ENCODE data around the gene CHERP.
A peak's percentile ranks its signal among the peaks of the same experiment; 100 is the strongest.

CHERP gene

GRCh38 chr19:16527971-16528521 lies 14.2 kb downstream of the CHERP start:
- TF ChIP-seq LEF1 (IDR thresholded peaks at IDR 0.05; ENCODE audit: borderline replicate concordance) (no peak), ELF4 (IDR thresholded peaks at IDR 0.05) (no peak), PKNOX1 (IDR thresholded peaks at IDR 0.05) (peak; percentile 76)
- POLR2A ChIA-PET, result no interaction called here
- CTCF ChIA-PET, result interaction anchor here (0.6 to 1.2 kb wide), 2 partner anchors 13 to 86 kb away, joined by 3 to 4 read pairs; no protein-coding TSS in a partner anchor
- DNase-seq (ENCODE audit: extremely low spot score), result peak; percentile 69

- ChIA-PET CTCF (interaction anchor here (0.6 to 1.2 kb wide), 2 partner anchors 12 to 86 kb away, joined by 3 to 4 read pairs; no protein-coding TSS in a partner anchor), POLR2A (no interaction called here)
- TF ChIP-seq ARNT (IDR thresholded peaks at IDR 0.05) (no peak), SUZ12 (IDR thresholded peaks at IDR 0.05) (no peak), TARDBP (IDR thresholded peaks at IDR 0.05) (no peak), LEF1 (IDR thresholded peaks at IDR 0.05; ENCODE audit: borderline replicate concordance) (no peak), FOXK2 (IDR thresholded peaks at IDR 0.05) (no peak), ZNF384 (IDR thresholded peaks at IDR 0.05) (no peak), FOXM1 (IDR thresholded peaks at IDR 0.05; ENCODE audit: borderline replicate concordance) (no peak), SP1 (IDR thresholded peaks at IDR 0.05) (no peak), BHLHE40 (IDR thresholded peaks at IDR 0.05; ENCODE audit: borderline replicate concordance) (no peak), CTBP1 (IDR thresholded peaks at IDR 0.05; ENCODE audit: borderline replicate concordance) (no peak), PKNOX1 (IDR thresholded peaks at IDR 0.05) (no peak), FOXA1 (IDR thresholded peaks at IDR 0.05) (no peak), HDGF (IDR thresholded peaks at IDR 0.05; ENCODE audit: borderline replicate concordance) (no peak), NFRKB (IDR thresholded peaks at IDR 0.05) (no peak), L3MBTL2 (conservative IDR thresholded peaks at IDR 0.05) (no peak), ELF4 (IDR thresholded peaks at IDR 0.05) (no peak)
- no peak for DNase-seq (ENCODE audit: extremely low spot score)
Observed at GRCh38 chr19:16527334-16527935, 14.8 kb downstream of the CHERP start.

- TF ChIP-seq L3MBTL2 (conservative IDR thresholded peaks at IDR 0.05), result no peak
- TF ChIP-seq FOXM1 (IDR thresholded peaks at IDR 0.05; ENCODE audit: borderline replicate concordance), result no peak
- no peak for TF ChIP-seq LEF1 (IDR thresholded peaks at IDR 0.05; ENCODE audit: borderline replicate concordance)
- no peak for TF ChIP-seq FOXA1 (IDR thresholded peaks at IDR 0.05)
- no peak for TF ChIP-seq PKNOX1 (IDR thresholded peaks at IDR 0.05)
- no peak for TF ChIP-seq SP1 (IDR thresholded peaks at IDR 0.05)
- no peak for TF ChIP-seq FOXK2 (IDR thresholded peaks at IDR 0.05)
- no peak for TF ChIP-seq CTBP1 (IDR thresholded peaks at IDR 0.05; ENCODE audit: borderline replicate concordance)
- no peak for TF ChIP-seq ZNF384 (IDR thresholded peaks at IDR 0.05)
- TF ChIP-seq ELF4 (IDR thresholded peaks at IDR 0.05), result no peak
- no peak for TF ChIP-seq SUZ12 (IDR thresholded peaks at IDR 0.05)
- ChIA-PET CTCF (no interaction called here), POLR2A (interaction anchor here (0.6 kb wide), 1 partner anchor 303 kb away, joined by 3 read pairs; the partner anchor contains the start of gene SIN3B)
Observed at GRCh38 chr19:16525751-16526481, 16.3 kb downstream of the CHERP start.

GRCh38 chr19:16524991-16525734 lies 17.1 kb downstream of the CHERP start:
- CTCF ChIA-PET, result interaction anchor here (0.6 kb wide), 1 partner anchor 31 kb away, joined by 3 read pairs; no protein-coding TSS in a partner anchor
- POLR2A ChIA-PET, result no interaction called here
- DNase-seq (ENCODE audit: extremely low spot score), result no peak
- TF ChIP-seq NFRKB (IDR thresholded peaks at IDR 0.05) (no peak), CTBP1 (IDR thresholded peaks at IDR 0.05; ENCODE audit: borderline replicate concordance) (no peak), ZNF384 (IDR thresholded peaks at IDR 0.05) (no peak), BHLHE40 (IDR thresholded peaks at IDR 0.05; ENCODE audit: borderline replicate concordance) (no peak)

More at GRCh38 chr19:16525751-16526481, 16.3 kb downstream of the CHERP start:
- no peak for DNase-seq (ENCODE audit: extremely low spot score)

GRCh38 chr19:16522559-16523377 lies 19.5 kb downstream of the CHERP start:
- CTCF ChIA-PET, result no interaction called here
- POLR2A ChIA-PET, result interaction anchor here (1.6 kb wide), 1 partner anchor 27 kb away, joined by 3 read pairs; the partner anchor contains the start of genes C19orf44 and CALR3
- no peak for TF ChIP-seq CTBP1 (IDR thresholded peaks at IDR 0.05; ENCODE audit: borderline replicate concordance)
- no peak for TF ChIP-seq L3MBTL2 (conservative IDR thresholded peaks at IDR 0.05)
- no peak for TF ChIP-seq FOXA1 (IDR thresholded peaks at IDR 0.05)
- no peak for TF ChIP-seq TARDBP (IDR thresholded peaks at IDR 0.05)
- TF ChIP-seq PKNOX1 (IDR thresholded peaks at IDR 0.05), result no peak
- TF ChIP-seq HDGF (IDR thresholded peaks at IDR 0.05; ENCODE audit: borderline replicate concordance), result no peak
- no peak for TF ChIP-seq SP1 (IDR thresholded peaks at IDR 0.05)
- no peak for TF ChIP-seq BHLHE40 (IDR thresholded peaks at IDR 0.05; ENCODE audit: borderline replicate concordance)
- no peak for TF ChIP-seq FOXK2 (IDR thresholded peaks at IDR 0.05)
- DNase-seq (ENCODE audit: extremely low spot score), result no peak
